ENCODE results near the gene CSTB. TPM values are rescaled to one million over a fixed set of nuclear protein-coding genes. Genes with fewer than 3 reads are reported as not detected.

CSTB gene
- total RNA-seq, 1 experiment from 2014 or later = 36.1 TPM

- TF ChIP-seq, protein P1, sequence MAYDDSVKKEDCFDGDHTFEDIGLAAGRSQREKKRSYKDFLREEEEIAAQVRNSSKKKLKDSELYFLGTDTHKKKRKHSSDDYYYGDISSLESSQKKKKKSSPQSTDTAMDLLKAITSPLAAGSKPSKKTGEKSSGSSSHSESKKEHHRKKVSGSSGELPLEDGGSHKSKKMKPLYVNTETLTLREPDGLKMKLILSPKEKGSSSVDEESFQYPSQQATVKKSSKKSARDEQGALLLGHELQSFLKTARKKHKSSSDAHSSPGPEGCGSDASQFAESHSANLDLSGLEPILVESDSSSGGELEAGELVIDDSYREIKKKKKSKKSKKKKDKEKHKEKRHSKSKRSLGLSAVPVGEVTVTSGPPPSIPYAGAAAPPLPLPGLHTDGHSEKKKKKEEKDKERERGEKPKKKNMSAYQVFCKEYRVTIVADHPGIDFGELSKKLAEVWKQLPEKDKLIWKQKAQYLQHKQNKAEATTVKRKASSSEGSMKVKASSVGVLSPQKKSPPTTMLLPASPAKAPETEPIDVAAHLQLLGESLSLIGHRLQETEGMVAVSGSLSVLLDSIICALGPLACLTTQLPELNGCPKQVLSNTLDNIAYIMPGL (CRISPR knock-in tag; IDR thresholded peaks at IDR 0.05) = peak; percentile 99
- peak; percentile 98 for TF ChIP-seq MAX (CRISPR knock-in tag; IDR thresholded peaks at IDR 0.05)
- TF ChIP-seq MYBL2 (CRISPR knock-in tag; IDR thresholded peaks at IDR 0.05) = peak; percentile 85
- no peak for TF ChIP-seq SMAD3 (CRISPR knock-in tag; IDR thresholded peaks at IDR 0.05; ENCODE audit: borderline replicate concordance)
- TF ChIP-seq, protein P2, sequence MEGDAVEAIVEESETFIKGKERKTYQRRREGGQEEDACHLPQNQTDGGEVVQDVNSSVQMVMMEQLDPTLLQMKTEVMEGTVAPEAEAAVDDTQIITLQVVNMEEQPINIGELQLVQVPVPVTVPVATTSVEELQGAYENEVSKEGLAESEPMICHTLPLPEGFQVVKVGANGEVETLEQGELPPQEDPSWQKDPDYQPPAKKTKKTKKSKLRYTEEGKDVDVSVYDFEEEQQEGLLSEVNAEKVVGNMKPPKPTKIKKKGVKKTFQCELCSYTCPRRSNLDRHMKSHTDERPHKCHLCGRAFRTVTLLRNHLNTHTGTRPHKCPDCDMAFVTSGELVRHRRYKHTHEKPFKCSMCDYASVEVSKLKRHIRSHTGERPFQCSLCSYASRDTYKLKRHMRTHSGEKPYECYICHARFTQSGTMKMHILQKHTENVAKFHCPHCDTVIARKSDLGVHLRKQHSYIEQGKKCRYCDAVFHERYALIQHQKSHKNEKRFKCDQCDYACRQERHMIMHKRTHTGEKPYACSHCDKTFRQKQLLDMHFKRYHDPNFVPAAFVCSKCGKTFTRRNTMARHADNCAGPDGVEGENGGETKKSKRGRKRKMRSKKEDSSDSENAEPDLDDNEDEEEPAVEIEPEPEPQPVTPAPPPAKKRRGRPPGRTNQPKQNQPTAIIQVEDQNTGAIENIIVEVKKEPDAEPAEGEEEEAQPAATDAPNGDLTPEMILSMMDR (IDR thresholded peaks at IDR 0.05) = peak; percentile 99
- no peak for TF ChIP-seq ZNF138 (CRISPR knock-in tag; conservative IDR thresholded peaks at IDR 0.05)
- peak; percentile 16; the same call in 1 of the 2 replicates for TF ChIP-seq ESRRA (CRISPR knock-in tag; IDR thresholded peaks at IDR 0.05; ENCODE audit: borderline replicate concordance)
- TF ChIP-seq NR1H2 (CRISPR knock-in tag; IDR thresholded peaks at IDR 0.05) = no peak
- TF ChIP-seq, protein P3, sequence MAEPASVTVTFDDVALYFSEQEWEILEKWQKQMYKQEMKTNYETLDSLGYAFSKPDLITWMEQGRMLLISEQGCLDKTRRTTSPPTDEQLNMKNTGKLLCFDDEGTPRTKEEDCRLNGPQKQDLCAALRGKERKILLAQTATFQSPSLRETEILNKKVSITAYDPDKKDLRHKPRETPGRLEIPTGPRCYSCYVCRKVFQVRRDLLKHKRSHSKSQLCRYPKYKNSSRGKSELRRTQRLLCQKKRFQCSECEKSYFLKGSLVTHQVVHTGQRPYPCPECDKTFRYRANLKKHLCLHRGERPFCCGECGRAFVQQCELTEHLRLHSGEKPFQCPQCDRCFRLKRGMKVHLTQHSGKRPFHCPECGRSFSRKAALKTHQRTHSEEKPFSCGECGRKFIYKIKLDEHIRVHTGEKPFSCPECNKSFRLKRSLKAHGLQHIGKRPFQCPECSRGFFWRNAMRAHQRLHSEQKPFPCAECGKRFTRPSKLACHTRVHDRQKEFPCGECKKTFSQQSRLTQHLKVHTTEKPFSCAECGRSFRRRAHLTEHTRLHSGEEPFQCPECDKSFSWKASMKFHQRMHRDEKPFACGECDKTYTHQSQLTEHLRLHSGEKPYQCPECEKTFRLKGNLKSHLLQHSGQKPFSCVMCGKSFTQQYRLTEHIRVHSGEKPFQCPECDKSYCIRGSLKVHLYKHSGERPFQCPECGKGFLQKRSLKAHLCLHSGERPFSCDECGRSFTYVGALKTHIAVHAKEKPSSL (CRISPR knock-in tag; conservative IDR thresholded peaks at IDR 0.05) = no peak
- TF ChIP-seq NR3C1 (CRISPR knock-in tag; conservative IDR thresholded peaks at IDR 0.05; ENCODE audit: low read depth) = no peak
- peak; percentile 99 for TF ChIP-seq CREM (CRISPR knock-in tag; IDR thresholded peaks at IDR 0.05)
- TF ChIP-seq ZNF219 (CRISPR knock-in tag; IDR thresholded peaks at IDR 0.05; ENCODE audit: borderline replicate concordance) = peak; percentile 23; the same call in 1 of the 2 replicates
- peak; percentile 52; the same call in 1 of the 2 replicates for TF ChIP-seq GABPB1 (CRISPR knock-in tag; IDR thresholded peaks at IDR 0.05)
These were observed 13.3 kb upstream of the CSTB start, which contains the start of gene RRP1 (continued) for GRCh38 chr21:43789276-43790009.

GRCh38 chr21:43786807-43787440 is 10.8 kb upstream of the CSTB start:
- peaks cover 11% of the 10 kb centered on the region for H3K36me3 Mint-ChIP-seq
- no peak overlapping the region for H3K27ac Mint-ChIP-seq
- DNase-seq (ENCODE audit: low spot score) = no peak
- no peak for ATAC-seq
- H3K4me1 Mint-ChIP-seq = peaks cover 11% of the 10 kb centered on the region
- no peaks in the 10 kb centered on the region for H3K9me3 Mint-ChIP-seq
- CTCF ChIA-PET = no interaction called here
- H3K27me3 Mint-ChIP-seq (ENCODE audit: low read depth) = no peaks in the 10 kb centered on the region
- POLR2A ChIA-PET = no interaction called here
- 0 out of 2 replicates have a peak, but pooled peaks have one; percentile 46 for TF ChIP-seq NR2C2 (CRISPR knock-in tag; IDR thresholded peaks at IDR 0.05)
- TF ChIP-seq FOXK1 (CRISPR knock-in tag; IDR thresholded peaks at IDR 0.05) = no peak
- no peak for TF ChIP-seq ZNF671 (CRISPR knock-in tag; IDR thresholded peaks at IDR 0.05)
- TF ChIP-seq RELA (CRISPR knock-in tag; IDR thresholded peaks at IDR 0.05; ENCODE audit: borderline replicate concordance) = no peak
- TF ChIP-seq TP53 (CRISPR knock-in tag; IDR thresholded peaks at IDR 0.05) = no peak
- TF ChIP-seq, protein P4, sequence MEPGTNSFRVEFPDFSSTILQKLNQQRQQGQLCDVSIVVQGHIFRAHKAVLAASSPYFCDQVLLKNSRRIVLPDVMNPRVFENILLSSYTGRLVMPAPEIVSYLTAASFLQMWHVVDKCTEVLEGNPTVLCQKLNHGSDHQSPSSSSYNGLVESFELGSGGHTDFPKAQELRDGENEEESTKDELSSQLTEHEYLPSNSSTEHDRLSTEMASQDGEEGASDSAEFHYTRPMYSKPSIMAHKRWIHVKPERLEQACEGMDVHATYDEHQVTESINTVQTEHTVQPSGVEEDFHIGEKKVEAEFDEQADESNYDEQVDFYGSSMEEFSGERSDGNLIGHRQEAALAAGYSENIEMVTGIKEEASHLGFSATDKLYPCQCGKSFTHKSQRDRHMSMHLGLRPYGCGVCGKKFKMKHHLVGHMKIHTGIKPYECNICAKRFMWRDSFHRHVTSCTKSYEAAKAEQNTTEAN (CRISPR knock-in tag; IDR thresholded peaks at IDR 0.05) = peak; percentile 87
- H3K4me3 Mint-ChIP-seq = no peak overlapping the region

Data from WTC11 (cell line).